WTC11 (cell line): Measurements from ENCODE around the gene ETS1.

ENCODE experiments used
- ZNF416 ChIP-seq: fragments of 250-450 bp; sonication (Bioruptor Pico); IDR thresholded peaks from 2 replicates; pipeline ENCODE4 v1.9.0; 2021; ENCODE audit warnings: mild to moderate bottlenecking, inconsistent platforms
- TF ChIP-seq, protein P1 (sequence below): fragments of 200-600 bp; IDR thresholded peaks from 2 replicates; pipeline ENCODE4 v1.8.0; 2022; ENCODE audit warnings: antibody characterized with exemption

- TF ChIP-seq, protein P1, sequence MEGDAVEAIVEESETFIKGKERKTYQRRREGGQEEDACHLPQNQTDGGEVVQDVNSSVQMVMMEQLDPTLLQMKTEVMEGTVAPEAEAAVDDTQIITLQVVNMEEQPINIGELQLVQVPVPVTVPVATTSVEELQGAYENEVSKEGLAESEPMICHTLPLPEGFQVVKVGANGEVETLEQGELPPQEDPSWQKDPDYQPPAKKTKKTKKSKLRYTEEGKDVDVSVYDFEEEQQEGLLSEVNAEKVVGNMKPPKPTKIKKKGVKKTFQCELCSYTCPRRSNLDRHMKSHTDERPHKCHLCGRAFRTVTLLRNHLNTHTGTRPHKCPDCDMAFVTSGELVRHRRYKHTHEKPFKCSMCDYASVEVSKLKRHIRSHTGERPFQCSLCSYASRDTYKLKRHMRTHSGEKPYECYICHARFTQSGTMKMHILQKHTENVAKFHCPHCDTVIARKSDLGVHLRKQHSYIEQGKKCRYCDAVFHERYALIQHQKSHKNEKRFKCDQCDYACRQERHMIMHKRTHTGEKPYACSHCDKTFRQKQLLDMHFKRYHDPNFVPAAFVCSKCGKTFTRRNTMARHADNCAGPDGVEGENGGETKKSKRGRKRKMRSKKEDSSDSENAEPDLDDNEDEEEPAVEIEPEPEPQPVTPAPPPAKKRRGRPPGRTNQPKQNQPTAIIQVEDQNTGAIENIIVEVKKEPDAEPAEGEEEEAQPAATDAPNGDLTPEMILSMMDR, result no peak
- TF ChIP-seq ZNF416 (CRISPR knock-in tag), result no peak
These were observed 113.1 kb downstream of the ETS1 start for GRCh38 chr11:128474036-128474874.
